Urinary bladder (tissue), 4 donors: ENCODE results near the gene HHATL. TPM values are rescaled to one million over a fixed set of nuclear protein-coding genes. Genes with fewer than 3 reads are reported as not detected.

Experiments used
- DNase-seq: peaks from one replicate; pipeline ENCODE4 v3.0.0-alpha.2; 2015; ENCODE audit errors: extremely low spot score
- H3K27ac ChIP-seq: one replicate; pipeline ENCODE4 v1.5.1; 2013; ENCODE audit warnings: low read depth, mild to moderate bottlenecking, moderate library complexity
- H3K36me3 ChIP-seq: one replicate; pipeline ENCODE4 v1.6.1; 2013; ENCODE audit warnings: mild to moderate bottlenecking, moderate library complexity; ENCODE audit not compliant: insufficient read depth
- H3K4me1 ChIP-seq: one replicate; pipeline ENCODE4 v1.6.1; 2013; ENCODE audit warnings: mild to moderate bottlenecking, moderate library complexity; ENCODE audit not compliant: insufficient read depth
- H3K4me3 ChIP-seq: one replicate; pipeline ENCODE4 v1.5.1; 2013; ENCODE audit warnings: low read depth, low read length
- WGBS: extraction: QIAGEN DNeasy Blood & Tissue Kit; methylation state at CpG from one replicate; pipeline ENCODE4 v1.1.7; 2013; 5-methylcytosine and 5-hydroxymethylcytosine counted together
- polyA plus RNA-seq: library from polyadenylated mRNA; stranded (reverse); fragments of 200-250 nt; gene quantifications from one replicate; pipeline ENCODE4 v1.2.3, GENCODE V29; 2013
- total RNA-seq: library from RNA; depleted of rRNA; stranded (reverse); fragments of >200 nt; gene quantifications from one replicate; pipeline ENCODE4 v1.2.3, GENCODE V29; 2014
- donor health status: healthy with polysubstance abuse.
- donor health status: healthy.

HHATL gene
- total and polyA plus RNA-seq, 2 donors, result 0.08 to 0.69 TPM

DNA sequence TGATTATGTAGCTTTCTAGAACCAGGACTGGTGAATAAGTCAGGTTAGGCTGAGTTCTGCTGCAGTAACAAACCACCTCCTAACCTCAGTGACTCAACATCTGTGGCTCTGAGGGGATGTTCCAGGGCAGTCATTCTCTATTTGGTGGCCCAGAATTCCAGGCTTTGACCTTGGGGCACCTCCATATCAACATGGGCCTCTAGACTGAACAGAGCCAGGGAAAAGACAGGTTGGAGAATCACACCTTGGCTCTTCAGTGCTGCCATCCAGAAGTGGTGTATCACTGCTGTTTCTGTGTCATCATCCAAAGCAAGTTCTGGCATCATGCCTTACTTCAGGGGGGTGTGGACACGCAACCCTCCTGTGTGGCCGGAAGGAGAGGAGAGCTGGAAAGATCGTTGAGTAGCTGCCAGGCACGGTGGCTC, 33.8 kb downstream of the HHATL start:
- WGBS, result 68% methylated on average over 4 of the region's 4 CpGs
- DNase-seq, result no peak
- Histone ChIP-seq H3K4me3 (no peak overlapping the region), H3K27ac (no peak overlapping the region), H3K4me1 (no peaks in the 10 kb centered on the region), H3K36me3 (no peaks in the 10 kb centered on the region)

DNA sequence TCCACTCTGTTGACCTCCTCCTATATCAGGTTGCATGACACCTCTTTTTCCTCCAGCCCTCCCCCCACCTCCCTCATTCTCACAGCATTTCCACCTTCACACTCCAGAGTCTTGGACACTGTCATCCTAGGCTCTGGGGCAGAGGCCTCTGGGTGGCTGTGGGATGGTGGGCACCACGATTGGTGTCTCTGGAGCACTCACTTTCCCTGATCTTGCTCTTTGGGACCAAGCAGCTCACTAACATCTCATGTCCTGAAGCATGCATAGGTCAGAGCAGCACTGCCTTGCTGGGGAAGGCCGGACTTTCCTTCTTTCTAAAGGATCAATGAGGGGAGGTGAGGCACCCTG, 34.2 kb downstream of the HHATL start:
- 89% methylated on average over 2 of the region's 2 CpGs for WGBS
- H3K4me3 ChIP-seq, result no peak overlapping the region
- H3K27ac ChIP-seq, result no peak overlapping the region
- no peaks in the 10 kb centered on the region for H3K4me1 ChIP-seq
- H3K36me3 ChIP-seq, result no peaks in the 10 kb centered on the region
- DNase-seq, result no peak

DNA sequence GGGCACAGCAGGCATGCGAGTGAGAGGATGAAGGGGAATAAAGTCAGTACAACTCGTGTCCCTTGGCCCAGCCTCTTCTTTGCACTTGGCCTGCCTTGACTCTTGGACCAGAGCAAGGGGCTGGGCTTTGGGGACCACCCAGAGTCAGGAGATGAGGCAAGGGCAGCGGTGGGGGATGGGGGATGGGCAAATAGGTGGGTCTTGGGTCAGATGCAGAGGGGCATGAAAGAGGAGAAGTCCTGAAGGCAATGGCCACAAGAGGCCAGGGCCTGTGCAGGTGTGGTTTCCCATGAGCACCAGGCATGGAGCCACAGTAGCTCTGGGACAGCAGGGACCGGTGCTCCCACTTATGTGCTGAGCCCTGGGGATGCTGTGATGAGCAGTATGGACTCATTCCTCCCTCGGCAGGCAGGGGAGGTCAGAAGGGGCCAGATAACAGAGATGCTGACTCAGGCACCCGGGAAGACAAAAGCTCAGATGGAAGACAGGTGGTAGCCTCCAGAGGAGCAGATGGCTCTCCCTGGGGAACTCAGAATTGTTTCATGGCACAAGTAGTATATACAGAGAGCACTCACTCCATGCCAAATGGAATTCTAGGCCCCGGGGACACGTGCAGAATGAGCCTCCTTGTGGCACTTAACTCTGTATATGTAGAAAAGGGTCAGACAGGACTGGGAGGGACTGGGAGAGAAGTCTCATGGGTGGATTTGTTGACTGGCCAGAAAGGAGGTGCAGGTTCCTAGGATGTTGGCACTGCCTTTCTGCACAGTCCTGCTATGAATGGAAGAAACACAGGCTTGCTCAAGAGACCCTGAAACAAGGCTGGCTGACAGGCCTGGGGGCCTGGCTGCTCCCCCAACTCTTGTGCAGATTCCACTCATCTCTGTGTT, 34.8 kb downstream of the HHATL start:
- no peak overlapping the region for H3K27ac ChIP-seq
- H3K4me1 ChIP-seq, result no peaks in the 10 kb centered on the region
- H3K36me3 ChIP-seq, result no peaks in the 10 kb centered on the region
- no peak for DNase-seq
- WGBS, result 37% methylated on average over 8 of the region's 8 CpGs
- no peak overlapping the region for H3K4me3 ChIP-seq

DNA sequence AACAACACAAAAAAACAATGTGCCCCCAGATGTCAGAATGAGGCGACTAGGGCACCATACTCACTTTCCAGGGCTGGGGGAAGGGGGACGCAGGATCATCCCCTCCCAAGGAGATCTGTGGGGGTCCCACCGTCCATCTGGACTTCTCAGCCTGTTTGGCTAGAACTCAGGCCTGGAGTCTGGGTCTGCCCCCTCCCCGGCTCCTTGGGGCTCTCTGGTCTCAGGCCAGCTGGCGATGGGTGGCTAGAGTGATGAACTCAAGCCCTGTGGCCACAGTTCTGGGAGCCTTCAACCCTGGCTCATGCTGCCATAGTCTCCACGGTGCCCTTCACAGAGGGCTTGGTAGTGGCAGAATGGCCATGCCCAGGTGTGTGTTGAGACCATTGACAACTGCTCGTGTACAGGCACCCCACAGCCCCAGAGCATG, 35.5 kb downstream of the HHATL start:
- Histone ChIP-seq H3K36me3 (no peaks in the 10 kb centered on the region), H3K4me1 (no peaks in the 10 kb centered on the region), H3K27ac (no peak overlapping the region), H3K4me3 (no peak overlapping the region)
- no peak for DNase-seq
- 59% methylated on average over 7 of the region's 7 CpGs for WGBS

DNA sequence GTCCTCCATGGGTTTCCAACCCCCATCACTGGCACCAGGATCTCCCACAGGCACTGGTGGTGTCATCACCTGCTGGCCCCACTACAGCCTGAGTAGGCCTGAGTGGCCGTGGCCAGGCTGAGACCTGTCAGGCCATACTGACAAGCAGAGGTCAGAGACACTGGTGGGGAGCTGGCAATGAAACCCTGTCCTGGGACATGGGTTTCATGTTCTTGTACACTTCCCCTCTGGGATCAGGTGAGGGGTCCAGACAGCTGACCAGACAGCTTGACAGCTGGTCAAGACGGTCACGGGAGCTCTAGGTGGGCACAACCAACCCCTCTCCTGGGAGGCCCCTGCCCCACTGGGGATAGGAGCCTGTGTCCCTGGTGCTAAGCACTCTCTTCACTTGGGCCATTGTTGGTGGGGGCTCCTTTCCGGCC, 36.0 kb downstream of the HHATL start:
- Histone ChIP-seq H3K27ac (no peak overlapping the region), H3K4me1 (no peaks in the 10 kb centered on the region), H3K4me3 (no peak overlapping the region), H3K36me3 (no peaks in the 10 kb centered on the region)
- whole genome bisulfite sequencing, result 68% methylated on average over 4 of the region's 4 CpGs
- DNase-seq, result no peak

DNA sequence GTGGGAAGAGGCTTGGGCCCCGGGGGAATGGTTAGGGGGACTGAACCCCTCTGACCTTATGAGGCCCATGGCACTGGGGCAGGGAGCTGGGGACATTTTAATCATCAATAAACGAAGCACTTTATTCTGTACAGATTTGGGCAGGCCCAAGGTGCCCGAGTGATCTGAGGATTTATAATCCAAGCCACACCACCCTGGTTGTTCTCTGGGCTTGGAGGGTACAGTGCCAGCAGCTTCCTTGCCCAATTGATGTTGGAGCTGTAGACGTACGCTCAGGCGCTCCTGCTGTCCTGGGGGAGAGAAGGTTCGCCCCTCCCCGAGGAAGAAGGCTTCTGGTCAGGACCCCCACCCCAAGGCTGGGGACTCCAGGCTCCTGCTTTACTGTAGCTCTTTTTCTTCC, 36.6 kb downstream of the HHATL start:
- Histone ChIP-seq H3K27ac (no peak overlapping the region), H3K4me1 (no peaks in the 10 kb centered on the region), H3K4me3 (no peak overlapping the region), H3K36me3 (no peaks in the 10 kb centered on the region)
- WGBS, result 67% methylated on average over 8 of the region's 8 CpGs
- DNase-seq, result no peak

DNA sequence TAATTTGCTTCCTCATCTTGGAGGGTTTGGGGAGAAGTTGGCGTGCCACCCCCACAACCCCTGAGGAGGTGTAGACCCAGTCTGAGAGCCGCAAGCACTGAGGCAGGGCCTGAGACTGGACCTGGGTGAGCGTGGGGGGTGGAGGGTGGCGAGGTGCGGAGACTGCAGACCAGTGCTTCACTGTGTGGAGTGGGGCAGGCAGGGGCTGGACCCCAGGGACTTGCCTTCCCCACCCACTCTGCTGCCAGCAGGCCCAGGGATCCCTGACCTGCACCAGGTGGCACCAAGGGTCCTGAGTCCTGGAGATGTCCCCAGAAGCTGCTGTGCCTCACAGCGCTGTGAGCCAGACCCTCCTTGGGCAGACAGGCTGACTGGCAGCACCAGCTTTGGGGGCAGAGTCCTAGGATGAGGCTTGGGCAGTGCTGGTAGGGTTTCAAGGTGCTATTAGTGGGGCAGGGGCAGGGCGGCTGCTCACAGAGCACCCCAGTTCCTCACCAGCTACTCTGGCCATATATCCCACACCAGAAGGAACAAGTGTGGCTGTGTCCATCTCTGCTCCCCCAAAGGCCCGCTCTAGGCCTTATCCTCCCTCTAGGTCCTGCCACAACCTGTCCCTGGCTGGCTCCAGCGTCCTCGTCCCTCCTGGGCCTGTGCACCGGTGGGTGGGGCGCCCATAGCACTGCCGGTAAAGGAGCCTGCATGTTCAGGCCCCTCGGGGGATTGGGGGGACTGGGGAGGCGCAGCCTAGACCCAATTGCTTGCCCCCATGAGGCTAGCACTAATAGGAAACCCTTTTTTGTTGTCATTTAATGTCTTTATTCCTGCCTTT, 37.3 kb downstream of the HHATL start:
- DNase-seq, result no peak
- H3K27ac ChIP-seq, result no peak overlapping the region
- no peaks in the 10 kb centered on the region for H3K36me3 ChIP-seq
- H3K4me1 ChIP-seq, result no peaks in the 10 kb centered on the region
- WGBS, result 84% methylated on average over 15 of the region's 15 CpGs
- H3K4me3 ChIP-seq, result no peak overlapping the region

DNA sequence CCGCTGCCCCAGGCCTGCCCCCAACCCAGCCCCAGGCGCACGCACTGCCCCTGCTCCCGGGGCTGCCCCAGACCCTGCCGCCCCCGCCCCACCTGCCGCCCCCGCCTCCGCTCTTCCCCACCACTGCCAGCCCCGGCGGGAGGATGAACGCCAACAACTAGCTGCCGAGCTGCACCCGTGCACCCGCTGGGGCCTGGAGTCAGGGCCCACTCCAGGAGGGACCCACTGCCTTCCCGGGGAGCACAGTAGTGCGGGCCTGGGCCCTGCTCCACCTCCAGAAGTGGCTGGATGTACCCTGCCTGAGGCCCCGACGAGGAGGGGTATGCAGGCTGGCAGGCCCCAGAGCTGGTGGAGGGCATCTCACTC, 38.2 kb downstream of the HHATL start:
- no peak for DNase-seq
- 92% methylated on average over 19 of the region's 19 CpGs for WGBS
- no peak overlapping the region for H3K4me3 ChIP-seq
- no peaks in the 10 kb centered on the region for H3K36me3 ChIP-seq
- no peak overlapping the region for H3K27ac ChIP-seq
- H3K4me1 ChIP-seq, result no peaks in the 10 kb centered on the region

DNA sequence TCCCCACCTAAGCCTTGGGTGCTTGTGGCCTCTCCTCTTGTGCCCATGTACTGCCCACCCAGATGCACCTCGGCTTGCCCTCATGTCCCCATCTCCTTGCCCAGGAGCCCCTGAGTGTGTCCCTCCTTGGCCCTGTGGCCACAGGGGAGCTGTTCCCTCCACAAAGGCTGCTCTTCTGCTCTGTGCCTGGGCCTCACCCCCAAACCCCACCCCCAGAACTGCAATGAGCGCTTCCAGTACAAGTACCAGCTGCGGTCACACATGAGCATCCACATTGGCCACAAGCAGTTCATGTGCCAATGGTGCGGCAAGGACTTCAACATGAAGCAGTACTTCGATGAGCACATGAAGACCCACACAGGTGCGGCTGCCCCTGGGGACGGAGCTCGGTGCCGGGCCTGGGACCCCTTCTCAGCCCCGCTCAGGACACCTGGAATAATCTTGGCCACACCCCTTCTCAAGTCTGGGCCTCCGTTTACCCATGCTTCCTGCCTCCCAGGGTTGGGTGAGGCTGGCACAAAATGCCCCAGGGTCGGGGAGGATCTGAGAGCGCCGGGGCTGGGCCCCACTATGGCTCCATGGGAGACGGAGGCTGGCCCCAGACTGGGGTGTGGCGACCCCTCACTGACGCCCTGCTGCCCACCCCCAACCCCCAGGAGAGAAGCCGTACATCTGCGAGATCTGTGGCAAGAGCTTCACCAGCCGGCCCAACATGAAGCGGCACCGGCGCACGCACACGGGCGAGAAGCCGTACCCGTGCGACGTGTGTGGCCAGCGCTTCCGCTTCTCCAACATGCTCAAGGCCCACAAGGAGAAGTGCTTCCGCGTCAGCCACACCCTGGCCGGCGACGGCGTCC, 38.8 kb downstream of the HHATL start:
- no peak overlapping the region for H3K4me3 ChIP-seq
- H3K4me1 ChIP-seq, result no peaks in the 10 kb centered on the region
- no peaks in the 10 kb centered on the region for H3K36me3 ChIP-seq
- WGBS, result 91% methylated on average over 38 of the region's 38 CpGs
- no peak for DNase-seq
- H3K27ac ChIP-seq, result no peak overlapping the region

DNA sequence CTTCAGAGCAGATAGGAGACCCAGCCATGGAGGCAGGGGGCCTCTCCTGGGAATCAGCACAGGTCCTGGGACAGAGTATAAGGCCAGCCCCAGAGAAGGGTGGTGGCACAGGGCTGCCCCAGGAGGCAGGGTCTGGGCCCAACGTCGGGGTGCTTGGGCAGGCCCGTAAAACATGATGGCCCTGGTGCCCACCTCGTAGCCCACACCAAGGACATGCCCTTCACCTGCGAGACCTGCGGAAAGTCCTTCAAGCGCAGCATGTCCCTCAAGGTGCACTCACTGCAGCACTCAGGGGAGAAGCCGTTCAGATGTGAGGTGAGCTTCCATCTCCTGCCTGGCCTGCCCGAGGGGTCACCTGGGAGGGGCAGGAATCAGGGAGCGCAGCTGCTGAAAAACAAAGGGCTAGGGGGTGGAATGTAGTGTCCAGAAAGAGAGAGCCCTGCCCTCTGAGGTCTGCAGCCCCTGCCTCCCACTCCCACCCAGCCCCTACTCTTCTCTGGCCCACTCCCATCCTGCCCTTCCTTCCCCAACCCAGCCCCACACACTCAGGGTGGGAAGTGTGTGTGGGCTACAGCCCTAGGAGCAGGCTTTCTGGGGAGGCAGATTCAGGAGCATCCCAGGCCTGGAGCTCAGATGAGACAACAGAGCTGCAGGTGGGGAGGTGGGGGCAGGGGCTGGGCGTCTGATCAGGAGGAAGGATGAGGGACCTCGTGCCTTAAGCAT, 39.6 kb downstream of the HHATL start:
- 84% methylated on average over 12 of the region's 12 CpGs for WGBS
- no peak overlapping the region for H3K4me3 ChIP-seq

DNA sequence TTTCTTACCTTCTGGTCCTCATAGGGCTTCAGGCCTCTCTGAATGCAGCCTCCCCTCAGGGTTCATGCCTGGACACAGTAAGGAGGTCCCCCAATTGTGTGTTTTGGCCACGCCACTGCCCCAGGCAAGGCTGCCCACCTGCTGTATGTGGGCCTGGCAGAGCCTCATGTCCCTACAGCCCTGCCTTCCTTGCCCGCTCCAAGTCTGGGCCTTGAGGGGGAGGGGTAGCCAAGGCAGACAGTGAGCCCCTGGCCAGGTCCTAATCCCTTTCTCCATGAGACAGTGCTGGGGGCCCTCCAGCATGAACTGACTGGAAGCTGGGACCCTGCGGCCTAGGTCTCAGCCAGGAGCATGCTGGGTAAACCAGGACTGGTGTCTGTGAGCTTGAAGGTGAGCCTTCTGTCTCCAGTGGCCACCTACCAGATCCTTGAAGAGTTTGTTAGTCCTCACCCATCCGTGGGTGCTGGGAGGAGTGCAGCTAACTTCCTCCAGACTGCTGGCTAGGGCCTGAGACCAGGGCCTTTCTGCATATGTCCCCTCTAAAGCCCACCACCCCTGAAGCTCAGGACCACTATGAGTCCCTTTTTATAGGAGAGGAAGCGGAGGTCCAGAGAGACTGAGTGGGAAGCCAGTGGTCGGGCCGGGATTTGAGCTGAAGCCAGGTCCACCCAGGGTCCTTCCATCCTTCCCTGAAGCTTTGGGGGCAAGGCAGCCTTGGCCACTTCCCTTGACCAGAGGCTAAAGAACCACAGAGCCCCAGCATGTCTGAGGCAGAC, 40.4 kb downstream of the HHATL start:
- no peak overlapping the region for H3K4me3 ChIP-seq
- H3K27ac ChIP-seq, result no peak overlapping the region
- no peaks in the 10 kb centered on the region for H3K4me1 ChIP-seq
- H3K36me3 ChIP-seq, result no peaks in the 10 kb centered on the region
- WGBS, result 85% methylated on average over 7 of the region's 7 CpGs
- DNase-seq, result no peak

More for the DNA sequence above, 39.6 kb downstream of the HHATL start:
- H3K36me3 ChIP-seq, result no peaks in the 10 kb centered on the region
- no peak overlapping the region for H3K27ac ChIP-seq
- DNase-seq, result no peak
- no peaks in the 10 kb centered on the region for H3K4me1 ChIP-seq

DNA sequence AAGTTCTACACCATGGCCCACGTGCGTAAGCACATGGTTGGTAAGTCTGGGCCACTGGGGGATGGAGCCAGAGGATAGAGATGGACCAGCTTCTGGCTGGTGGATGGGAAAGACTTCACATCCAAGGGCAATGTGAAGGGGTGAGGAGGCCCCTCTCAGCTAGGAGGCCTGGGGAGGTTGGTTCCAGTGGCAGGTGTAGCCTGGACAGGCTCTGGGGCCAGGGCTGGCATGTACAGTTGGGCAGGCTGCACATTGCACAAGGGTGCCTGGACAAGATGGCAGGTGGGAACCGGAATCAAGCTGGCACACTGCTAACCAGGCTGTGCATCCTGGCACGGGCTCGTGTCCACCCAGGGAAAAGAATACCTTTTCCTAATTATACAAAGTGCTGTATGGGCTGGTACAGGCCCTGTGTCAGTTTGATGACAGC, 41.0 kb downstream of the HHATL start:
- H3K36me3 ChIP-seq, result no peaks in the 10 kb centered on the region
- no peak overlapping the region for H3K27ac ChIP-seq
- DNase-seq, result no peak
- WGBS, result 88% methylated on average over 5 of the region's 5 CpGs
- no peaks in the 10 kb centered on the region for H3K4me1 ChIP-seq
- no peak overlapping the region for H3K4me3 ChIP-seq
